Measurements from ENCODE around the gene OR5AK2.
"Not testable (repeated sequence)": the region's sequence is repeated elsewhere in the genome, so short reads cannot be mapped to it uniquely, and the experiment has no call there.

- TF ChIP-seq ZFP3 (CRISPR knock-in tag; IDR thresholded peaks at IDR 0.05); BACH2 (CRISPR knock-in tag; IDR thresholded peaks at IDR 0.05; ENCODE audit: borderline replicate concordance); ZNF565 (CRISPR knock-in tag; conservative IDR thresholded peaks at IDR 0.05; ENCODE audit: low read depth); TOX (CRISPR knock-in tag; IDR thresholded peaks at IDR 0.05; ENCODE audit: borderline replicate concordance): not testable (repeated sequence)
Measured at GRCh38 chr11:56945526-56945925, 43.2 kb upstream of the OR5AK2 start.
